Ishikawa (cell line): ENCODE measurements around the gene MYOCD.

Experiments used
- CEBPB ChIP-seq: IDR thresholded peaks from 2 replicates; pipeline ENCODE4 v1.6.1; 2012
- CREB1 ChIP-seq: IDR thresholded peaks from 2 replicates; pipeline ENCODE4 v1.6.1; 2012; ENCODE audit warnings: low read depth
- EGR1 ChIP-seq: IDR thresholded peaks from 2 replicates; pipeline ENCODE4 v1.6.1; 2012
- EP300 ChIP-seq: IDR thresholded peaks from 2 replicates; pipeline ENCODE4 v1.6.1; 2012; ENCODE audit warnings: borderline replicate concordance
- FOXM1 ChIP-seq: IDR thresholded peaks from 2 replicates; pipeline ENCODE4 v1.6.1; 2012; ENCODE audit warnings: low read depth, borderline replicate concordance
- MAX ChIP-seq: IDR thresholded peaks from 2 replicates; pipeline ENCODE4 v1.6.1; 2012
- NFIC ChIP-seq: IDR thresholded peaks from 2 replicates; pipeline ENCODE4 v1.6.1; 2012
- RAD21 ChIP-seq: IDR thresholded peaks from 2 replicates; pipeline ENCODE4 v1.6.1; 2012; ENCODE audit warnings: low read depth
- REST ChIP-seq: IDR thresholded peaks from 2 replicates; pipeline ENCODE4 v1.6.1; 2012; ENCODE audit warnings: low read depth, mild to moderate bottlenecking
- TAF1 ChIP-seq: IDR thresholded peaks from 2 replicates; pipeline ENCODE4 v1.6.1; 2012; ENCODE audit warnings: low read depth, mild to moderate bottlenecking
- TCF12 ChIP-seq: IDR thresholded peaks from 2 replicates; pipeline ENCODE4 v1.6.1; 2012; ENCODE audit warnings: low read depth
- TEAD4 ChIP-seq: IDR thresholded peaks from 2 replicates; pipeline ENCODE4 v1.6.1; 2012
- USF1 ChIP-seq: IDR thresholded peaks from 2 replicates; pipeline ENCODE4 v1.6.1; 2012
- YY1 ChIP-seq: IDR thresholded peaks from 2 replicates; pipeline ENCODE4 v1.6.1; 2012; ENCODE audit warnings: low read depth
- ZBTB7A ChIP-seq: IDR thresholded peaks from 2 replicates; pipeline ENCODE4 v1.6.1; 2012; ENCODE audit warnings: low read depth

Gene MYOCD

GRCh38 chr17:12693640-12694039 lies 27.9 kb downstream of the MYOCD start:
- TF ChIP-seq NFIC (no peak), TCF12 (no peak), CREB1 (no peak), ZBTB7A (no peak), REST (no peak), CEBPB (no peak), RAD21 (no peak), USF1 (no peak), TEAD4 (no peak), YY1 (no peak), FOXM1 (no peak), MAX (no peak), EP300 (no peak), TAF1 (no peak), EGR1 (no peak)

- TF ChIP-seq MAX (no peak), YY1 (no peak)
These were observed 40.4 kb downstream of the MYOCD start for GRCh38 chr17:12706070-12706469.

- no peak for TF ChIP-seq CREB1
- no peak for TF ChIP-seq REST
These were observed 43.4 kb downstream of the MYOCD start for GRCh38 chr17:12709063-12709462.

GRCh38 chr17:12712415-12712814 lies 46.7 kb downstream of the MYOCD start:
- no peak for TF ChIP-seq MAX
- no peak for TF ChIP-seq ZBTB7A
- TF ChIP-seq EGR1: no peak
- TF ChIP-seq REST: no peak
- no peak for TF ChIP-seq TAF1
- TF ChIP-seq FOXM1: no peak
- no peak for TF ChIP-seq CEBPB
- no peak for TF ChIP-seq USF1
- TF ChIP-seq EP300: no peak
- no peak for TF ChIP-seq TCF12
- TF ChIP-seq TEAD4: no peak
- no peak for TF ChIP-seq NFIC
- no peak for TF ChIP-seq YY1
- no peak for TF ChIP-seq RAD21
- TF ChIP-seq CREB1: no peak

- TF ChIP-seq REST (no peak), TAF1 (no peak), CREB1 (no peak)
These were observed 47.3 kb downstream of the MYOCD start for GRCh38 chr17:12712941-12713340.
